H9 (cell line): ENCODE results near the gene ACVR1. TPM values are rescaled to one million over a fixed set of nuclear protein-coding genes. Genes with fewer than 3 reads are reported as not detected.

Experiments
- DNase-seq: peaks from one replicate; pipeline ENCODE4 v3.0.0-alpha.2; 2017
- H2AFZ ChIP-seq: one replicate; pipeline ENCODE4 v1.6.1; 2013; ENCODE audit warnings: mild to moderate bottlenecking, low read length, control low read depth, moderate library complexity
- H2AK5ac ChIP-seq: 2 replicates; pipeline ENCODE4 v1.6.1; 2013; ENCODE audit warnings: low read length, control low read depth, mixed read lengths; ENCODE audit not compliant: insufficient read length
- H2BK120ac ChIP-seq: one replicate; pipeline ENCODE4 v1.6.1; 2013; ENCODE audit warnings: low read depth, mild to moderate bottlenecking, low read length, control low read depth, inconsistent platforms; ENCODE audit not compliant: poor library complexity, severe bottlenecking
- H2BK12ac ChIP-seq: 2 replicates; pipeline ENCODE4 v1.6.1; 2013; ENCODE audit warnings: low read length, control low read depth, mixed read lengths, low read depth; ENCODE audit not compliant: insufficient read length
- H2BK15ac ChIP-seq: 2 replicates; pipeline ENCODE4 v1.6.1; 2013; ENCODE audit warnings: low read depth, low read length, control low read depth
- H2BK20ac ChIP-seq: one replicate; pipeline ENCODE4 v1.6.1; 2013; ENCODE audit warnings: low read depth, mild to moderate bottlenecking, low read length, control low read depth, inconsistent platforms; ENCODE audit not compliant: poor library complexity, severe bottlenecking
- H2BK5ac ChIP-seq: 2 replicates; pipeline ENCODE4 v1.6.1; 2013; ENCODE audit warnings: low read length, control low read depth, mixed read lengths; ENCODE audit not compliant: insufficient read length
- H3K14ac ChIP-seq: 2 replicates; pipeline ENCODE4 v1.6.1; 2013; ENCODE audit warnings: low read length, control low read depth; ENCODE audit not compliant: insufficient read depth
- H3K18ac ChIP-seq: 2 replicates; pipeline ENCODE4 v1.6.1; 2013; ENCODE audit warnings: low read depth, mild to moderate bottlenecking, mixed read lengths, low read length, control low read depth; ENCODE audit not compliant: insufficient read length
- H3K23ac ChIP-seq: 2 replicates; pipeline ENCODE4 v1.6.1; 2013; ENCODE audit warnings: low read length, control low read depth, mixed read lengths, low read depth; ENCODE audit not compliant: insufficient read length
- H3K23me2 ChIP-seq: 2 replicates; pipeline ENCODE4 v1.6.1; 2013; ENCODE audit warnings: low read depth, mild to moderate bottlenecking, mixed read lengths, low read length, control low read depth; ENCODE audit not compliant: insufficient read length, poor library complexity, severe bottlenecking
- H3K27ac ChIP-seq: 2 replicates; pipeline ENCODE4 v1.5.1; 2013; ENCODE audit warnings: low read length, control low read depth, mixed read lengths, low read depth; ENCODE audit not compliant: insufficient read length
- H3K27me3 ChIP-seq: 2 replicates; pipeline ENCODE4 v1.6.1; 2013; ENCODE audit warnings: low read length, control low read depth, inconsistent platforms; ENCODE audit not compliant: insufficient read depth
- H3K4ac ChIP-seq: 2 replicates; pipeline ENCODE4 v1.6.1; 2013; ENCODE audit warnings: low read depth, mild to moderate bottlenecking, control low read depth, inconsistent platforms, low read length, moderate library complexity
- H3K4me1 ChIP-seq: 2 replicates; pipeline ENCODE4 v1.6.1; 2013; ENCODE audit warnings: low read length, control low read depth, inconsistent platforms; ENCODE audit not compliant: insufficient read depth
- H3K4me2 ChIP-seq: 2 replicates; pipeline ENCODE4 v1.6.1; 2013; ENCODE audit warnings: low read length, control low read depth, mixed read lengths; ENCODE audit not compliant: insufficient read length, insufficient read depth
- H3K56ac ChIP-seq: 2 replicates; pipeline ENCODE4 v1.6.1; 2013; ENCODE audit warnings: low read depth, mild to moderate bottlenecking, mixed read lengths, low read length, control low read depth; ENCODE audit not compliant: insufficient read length
- H3K79me1 ChIP-seq: 2 replicates; pipeline ENCODE4 v1.6.1; 2013; ENCODE audit warnings: low read depth, mild to moderate bottlenecking, moderate library complexity, low read length, control low read depth, inconsistent platforms; ENCODE audit not compliant: insufficient read depth, poor library complexity, severe bottlenecking
- H3K79me2 ChIP-seq: 2 replicates; pipeline ENCODE4 v1.6.1; 2013; ENCODE audit warnings: low read length, control low read depth, inconsistent platforms; ENCODE audit not compliant: insufficient read depth
- H3K9ac ChIP-seq: 2 replicates; pipeline ENCODE4 v1.6.1; 2013; ENCODE audit warnings: low read length, control low read depth, mixed read lengths; ENCODE audit not compliant: insufficient read length; ENCODE audit errors: extremely low read depth
- H3K9me3 ChIP-seq: one replicate; pipeline ENCODE4 v1.6.1; 2013; ENCODE audit warnings: low read depth, low read length, inconsistent platforms; ENCODE audit not compliant: control insufficient read depth
- H3T11ph ChIP-seq: one replicate; pipeline ENCODE4 v1.6.1; 2013; ENCODE audit warnings: mild to moderate bottlenecking, low read length, control low read depth, inconsistent platforms
- H4K20me1 ChIP-seq: one replicate; pipeline ENCODE4 v1.6.1; 2013; ENCODE audit not compliant: control insufficient read depth, insufficient read length, insufficient read depth
- H4K5ac ChIP-seq: 2 replicates; pipeline ENCODE4 v1.6.1; 2013; ENCODE audit warnings: low read depth, mild to moderate bottlenecking, mixed read lengths, low read length, control low read depth; ENCODE audit not compliant: insufficient read length
- H4K8ac ChIP-seq: replicated peaks from 2 replicates; pipeline ENCODE4 v1.6.1; 2013; ENCODE audit warnings: low read length, control low read depth, mixed read lengths, low read depth; ENCODE audit not compliant: insufficient read length
- H4K91ac ChIP-seq: 2 replicates; pipeline ENCODE4 v1.6.1; 2013; ENCODE audit warnings: low read depth, mild to moderate bottlenecking, moderate library complexity, mixed read lengths, low read length, control low read depth; ENCODE audit not compliant: insufficient read length
- H3K27ac Mint-ChIP-seq, 3 experiments: 2 replicates in 2 of 3; 3 replicates in 1 of 3; pipeline ENCODE4 v1.8.0; 2020 to 2021; ENCODE audit warnings: mixed read lengths in 3 of 3, mild to moderate bottlenecking in 1 of 3, moderate library complexity in 1 of 3
- H3K27me3 Mint-ChIP-seq: 2 replicates; pipeline ENCODE4 v1.8.0; 2021; ENCODE audit warnings: low read depth, mild to moderate bottlenecking, moderate library complexity, mixed read lengths
- H3K36me3 Mint-ChIP-seq, 3 experiments: 2 replicates in 2 of 3; 3 replicates in 1 of 3; pipeline ENCODE4 v1.8.0; 2020 to 2021; ENCODE audit warnings: low read depth in 3 of 3, mixed read lengths in 3 of 3; ENCODE audit not compliant: insufficient read depth in 1 of 3
- H3K4me1 Mint-ChIP-seq, 2 experiments: 2 replicates each; pipeline ENCODE4 v1.8.0; 2020; ENCODE audit warnings: mixed read lengths in 2 of 2
- H3K4me3 Mint-ChIP-seq, 2 experiments: 2 replicates in 1 of 2; 3 replicates in 1 of 2; pipeline ENCODE4 v1.8.0; 2020 to 2021; ENCODE audit warnings: mild to moderate bottlenecking in 2 of 2, mixed read lengths in 2 of 2, moderate library complexity in 1 of 2
- H3K9me3 Mint-ChIP-seq, 2 experiments: 2 replicates in 1 of 2; 3 replicates in 1 of 2; pipeline ENCODE4 v1.8.0; 2020; ENCODE audit warnings: mild to moderate bottlenecking in 2 of 2, mixed read lengths in 2 of 2, moderate library complexity in 1 of 2
- WGBS: extraction: QIAGEN DNeasy Blood & Tissue Kit; methylation state at CpG from one replicate; pipeline ENCODE4 v1.1.7; 2013; ENCODE audit warnings: missing lambda C conversion rate, low lambda C conversion rate, mixed read lengths; ENCODE audit not compliant: insufficient read length; ENCODE audit errors: extremely low coverage; 5-methylcytosine and 5-hydroxymethylcytosine counted together
- total RNA-seq: library from RNA; stranded (reverse); gene quantifications from 2 replicates; pipeline ENCODE4 v1.2.1, GENCODE V29; 2021
- TF ChIP-seq, protein P1 (sequence below): fragments of 200-600 bp; sonication (generic); conservative IDR thresholded peaks from 3 replicates; pipeline ENCODE4 v1.8.0; 2021; ENCODE audit warnings: antibody characterized with exemption, mild to moderate bottlenecking

ACVR1 gene
- total RNA-seq, 1 experiment from 2014 or later, result 21.2 TPM

DNA sequence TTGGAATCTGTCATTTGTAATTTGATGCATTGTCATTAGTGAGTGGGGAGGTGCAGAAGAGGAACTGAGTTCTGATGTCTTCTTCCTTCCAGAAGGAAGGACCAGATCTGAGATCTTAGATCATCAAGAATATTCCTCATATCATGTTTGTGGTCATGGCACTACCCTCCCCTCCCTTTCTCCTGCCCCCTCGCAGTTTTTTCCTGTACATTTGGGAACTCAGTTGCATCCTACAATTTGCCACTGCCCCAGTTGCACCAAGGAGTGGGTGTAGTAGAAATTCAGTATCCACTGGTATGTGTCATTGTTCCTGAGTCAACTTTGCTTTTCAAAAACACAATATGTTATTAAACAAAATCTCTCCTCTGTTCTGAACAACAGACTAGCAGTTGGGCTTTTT, 26.6 kb upstream of the ACVR1 start:
- TF ChIP-seq, protein P1, sequence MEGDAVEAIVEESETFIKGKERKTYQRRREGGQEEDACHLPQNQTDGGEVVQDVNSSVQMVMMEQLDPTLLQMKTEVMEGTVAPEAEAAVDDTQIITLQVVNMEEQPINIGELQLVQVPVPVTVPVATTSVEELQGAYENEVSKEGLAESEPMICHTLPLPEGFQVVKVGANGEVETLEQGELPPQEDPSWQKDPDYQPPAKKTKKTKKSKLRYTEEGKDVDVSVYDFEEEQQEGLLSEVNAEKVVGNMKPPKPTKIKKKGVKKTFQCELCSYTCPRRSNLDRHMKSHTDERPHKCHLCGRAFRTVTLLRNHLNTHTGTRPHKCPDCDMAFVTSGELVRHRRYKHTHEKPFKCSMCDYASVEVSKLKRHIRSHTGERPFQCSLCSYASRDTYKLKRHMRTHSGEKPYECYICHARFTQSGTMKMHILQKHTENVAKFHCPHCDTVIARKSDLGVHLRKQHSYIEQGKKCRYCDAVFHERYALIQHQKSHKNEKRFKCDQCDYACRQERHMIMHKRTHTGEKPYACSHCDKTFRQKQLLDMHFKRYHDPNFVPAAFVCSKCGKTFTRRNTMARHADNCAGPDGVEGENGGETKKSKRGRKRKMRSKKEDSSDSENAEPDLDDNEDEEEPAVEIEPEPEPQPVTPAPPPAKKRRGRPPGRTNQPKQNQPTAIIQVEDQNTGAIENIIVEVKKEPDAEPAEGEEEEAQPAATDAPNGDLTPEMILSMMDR, result no peak
- Histone ChIP-seq H2BK12ac (no peak overlapping the region), H2BK15ac (no peak overlapping the region), H3K23ac (no peak overlapping the region), H3K56ac (no peak overlapping the region), H3K9me3 (no peaks in the 10 kb centered on the region), H3K4me2 (no peak overlapping the region), H3K14ac (no peak overlapping the region), H2BK20ac (no peak overlapping the region), H4K91ac (no peak overlapping the region), H3K27ac (no peak overlapping the region), H3K18ac (no peak overlapping the region), H4K20me1 (no peaks in the 10 kb centered on the region), H4K5ac (no peak overlapping the region), H3K4ac (no peak overlapping the region), H4K8ac (no peak overlapping the region), H3T11ph (no peak overlapping the region), H3K27me3 (no peaks in the 10 kb centered on the region), H2AFZ (no peak overlapping the region), H3K9ac (no peak overlapping the region), H3K79me1 (no peaks in the 10 kb centered on the region), H3K23me2 (no peaks in the 10 kb centered on the region), H3K4me1 (no peaks in the 10 kb centered on the region), H2AK5ac (no peak overlapping the region), H2BK120ac (no peak overlapping the region), H2BK5ac (no peak overlapping the region), H3K79me2 (no peaks in the 10 kb centered on the region)
- no CpG with 5 or more reads among the region's 1 CpG for WGBS
- Mint-ChIP-seq H3K27ac (0 out of 7 replicates have a peak overlapping the region, but pooled peaks of 1 of the 3 experiments have one; percentile 37), H3K36me3 (no peaks in the 10 kb centered on the region), H3K9me3 (no peaks in the 10 kb centered on the region), H3K4me3 (no peak overlapping the region), H3K4me1 (peaks cover 12 to 26% of the 10 kb centered on the region in 2 experiments), H3K27me3 (no peaks in the 10 kb centered on the region)
- DNase-seq, result no peak
